ENCODE measurements around the gene JAML.

The JAML gene

GRCh38 chr11:118224511-118225188, at the start of gene JAML:
JAML (minus strand) TSS chr11:118225011; CDS start chr11:118214866, 10,145 bp downstream.
- no peak for DNase-seq (ENCODE audit: low spot score)

- DNase-seq (ENCODE audit: low spot score): no peak
Observed at GRCh38 chr11:118274186-118274585, 49.4 kb upstream of the JAML start.

DNA sequence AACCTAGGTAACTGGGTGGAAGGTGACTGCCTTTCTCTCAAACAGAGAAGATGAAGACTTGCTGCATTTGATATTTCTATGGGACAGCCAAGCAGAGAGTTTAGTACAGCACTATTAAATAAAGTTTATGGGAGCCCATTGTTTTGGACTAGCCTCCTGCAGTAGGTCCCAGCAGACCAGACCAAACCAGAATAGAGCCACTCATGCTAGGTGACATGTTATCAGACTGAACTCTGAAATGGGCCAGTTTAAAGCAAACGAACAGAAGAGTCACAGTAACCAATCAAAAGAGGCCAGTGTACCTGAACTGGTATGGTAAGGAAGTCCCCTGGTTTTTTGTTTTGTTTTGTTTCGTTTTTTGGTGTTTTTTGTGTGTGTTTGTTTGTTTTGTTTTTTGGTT, 47.2 kb upstream of the JAML start:
- DNase-seq (ENCODE audit: low spot score): no peak

DNA sequence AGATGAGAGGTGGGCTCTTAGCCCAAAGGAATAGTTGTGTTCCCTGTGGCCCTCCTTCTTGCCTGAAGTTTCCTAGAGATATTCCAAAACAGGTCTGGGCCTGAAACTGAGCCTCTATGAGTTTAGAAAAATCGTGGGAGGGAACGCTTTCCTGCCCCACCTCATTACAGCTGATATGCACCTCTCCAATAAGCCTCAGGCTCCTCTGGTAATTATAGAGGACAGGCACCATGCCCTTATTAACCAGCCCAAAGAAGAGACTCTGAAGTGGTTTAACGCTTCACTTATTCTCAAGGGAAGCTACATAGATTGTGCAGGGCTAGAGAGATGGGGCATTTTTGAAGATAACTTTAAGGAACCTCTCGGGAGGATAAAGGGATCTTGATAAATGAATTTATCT, 42.7 kb upstream of the JAML start:
- DNase-seq (ENCODE audit: low spot score): no peak

GRCh38 chr11:118265954-118266353, 41.1 kb upstream of the JAML start:
- DNase-seq (ENCODE audit: low spot score): no peak

- DNase-seq (ENCODE audit: low spot score): no peak
Observed at GRCh38 chr11:118264569-118265465, 40.0 kb upstream of the JAML start.

GRCh38 chr11:118263695-118264568, 39.1 kb upstream of the JAML start, which contains the start of gene MPZL2:
MPZL2 (minus strand) TSS chr11:118264297; CDS start chr11:118264153, 144 bp downstream.
- peak; percentile 55 for DNase-seq (ENCODE audit: low spot score)

DNA sequence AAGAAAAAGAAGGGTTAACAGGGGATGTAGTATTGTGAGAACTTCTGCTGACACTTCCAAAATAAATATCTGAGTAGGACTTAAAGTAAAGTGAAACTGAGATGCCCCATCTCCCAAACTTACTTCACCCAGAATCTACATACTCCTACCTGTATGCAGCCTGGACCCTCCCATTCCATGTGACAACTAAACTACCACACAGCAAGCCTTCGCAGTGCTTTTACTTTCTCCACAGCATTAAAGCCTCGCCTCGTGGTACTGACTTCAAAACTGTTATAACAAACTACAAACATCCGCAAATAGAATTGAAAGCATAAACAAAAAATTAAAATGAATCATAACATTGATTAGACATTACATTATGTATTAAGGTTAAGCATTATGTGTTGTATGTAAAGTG, 38.3 kb upstream of the JAML start:
- DNase-seq (ENCODE audit: low spot score): no peak

DNA sequence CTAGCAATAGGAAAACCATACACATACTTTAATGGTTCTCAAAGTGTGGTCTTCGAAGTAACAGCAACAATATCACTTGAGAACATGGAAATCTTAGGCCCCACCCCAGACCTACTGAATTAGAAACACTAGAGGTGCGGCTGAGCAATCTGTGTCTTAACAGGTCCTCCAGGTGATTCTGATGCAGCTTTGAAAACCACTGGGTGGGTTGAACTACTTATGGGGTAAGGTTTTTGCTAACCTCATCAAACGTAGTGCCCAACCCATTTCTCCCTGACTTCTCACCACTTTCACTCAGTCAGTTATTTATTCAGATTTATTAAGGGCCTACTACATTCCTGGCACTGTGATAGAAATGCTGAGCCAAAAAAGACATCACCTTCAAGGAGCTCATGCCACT, 35.5 kb upstream of the JAML start:
- DNase-seq (ENCODE audit: low spot score): no peak

- DNase-seq (ENCODE audit: low spot score): no peak
Observed at GRCh38 chr11:118259138-118259537, 34.3 kb upstream of the JAML start.

GRCh38 chr11:118258410-118258809, 33.6 kb upstream of the JAML start:
- DNase-seq (ENCODE audit: low spot score): no peak

DNA sequence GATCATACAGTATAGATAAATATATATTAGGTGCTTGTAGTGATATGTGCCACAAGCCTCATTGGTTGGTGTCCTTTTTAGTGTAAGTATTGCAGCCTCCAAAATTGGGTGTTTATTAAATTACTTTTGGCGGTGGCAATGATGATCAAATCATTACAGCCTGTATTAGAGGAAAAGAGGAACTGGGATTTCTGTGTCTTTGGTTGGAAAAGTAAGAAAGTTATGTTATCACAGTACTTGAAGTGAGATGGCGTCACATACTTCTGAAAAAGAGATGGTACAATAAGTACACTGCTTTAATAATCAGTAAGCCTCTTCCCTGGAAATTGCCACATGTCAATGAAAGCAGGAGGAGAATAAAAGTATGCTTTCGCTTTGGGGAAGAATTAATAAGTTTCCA, 27.9 kb upstream of the JAML start:
- no peak for DNase-seq (ENCODE audit: low spot score)

DNA sequence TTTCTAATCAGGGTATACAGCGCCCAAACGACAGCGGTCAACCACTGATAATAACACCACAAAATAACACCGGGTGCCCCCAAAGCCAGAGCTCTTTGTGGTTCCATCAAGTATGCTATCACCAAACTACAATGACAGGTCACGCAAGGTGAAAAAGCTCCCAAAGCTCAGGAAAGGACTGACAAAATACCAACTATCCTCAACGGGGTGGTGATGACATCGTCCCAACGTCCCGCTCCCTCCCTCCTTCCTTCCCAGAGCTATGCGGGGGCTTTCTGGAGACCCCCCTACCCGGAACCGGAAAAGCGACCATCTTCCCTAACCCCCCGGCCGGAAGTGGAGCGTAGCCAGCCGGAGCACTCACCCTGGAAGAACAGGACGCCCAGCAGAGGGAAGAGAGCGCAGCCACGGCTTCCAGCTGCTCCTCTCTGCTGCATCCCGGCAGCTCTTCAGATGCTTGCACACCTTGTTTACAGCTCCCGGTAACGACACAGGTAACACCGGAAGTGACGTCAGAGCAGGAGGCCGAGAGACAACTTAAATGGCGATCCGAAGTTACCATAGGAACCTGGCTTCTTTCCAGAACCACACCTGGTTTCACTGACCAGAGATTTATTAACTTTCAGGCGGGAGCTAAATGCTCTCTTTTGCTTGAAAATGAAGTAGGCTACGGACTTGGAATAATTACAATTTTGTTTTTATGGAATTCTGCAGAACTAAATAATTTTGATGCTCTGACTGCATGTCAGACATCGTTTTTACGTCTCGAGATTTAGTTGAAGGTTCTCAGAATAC, 27.2 kb upstream of the JAML start, which contains the start of gene MPZL3:
Gene MPZL3, minus strand, starts transcription at position 508 of the 795 bp plus-strand sequence. Its CDS starts 71 bp downstream, at position 437.
- peak; percentile 89 for DNase-seq (ENCODE audit: low spot score)

DNA sequence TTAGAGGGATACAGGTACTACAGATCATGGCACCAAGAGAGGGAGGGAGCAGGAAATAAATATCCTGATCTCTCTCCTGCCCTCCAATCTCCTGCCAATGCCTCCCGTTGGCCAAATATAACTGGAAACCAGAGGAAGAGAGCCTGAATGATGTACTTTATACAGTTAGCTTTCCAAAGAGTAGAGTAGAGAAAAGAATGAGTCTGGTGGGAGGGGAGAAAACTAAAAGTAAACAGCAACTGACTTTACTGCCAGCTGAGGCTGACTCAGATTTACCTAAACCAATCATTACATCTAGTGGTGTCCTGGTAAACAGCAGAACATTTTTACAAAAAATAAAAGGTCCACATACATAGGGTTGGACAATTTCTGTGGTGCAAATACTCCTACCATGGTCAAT, 22.2 kb upstream of the JAML start:
- no peak for DNase-seq (ENCODE audit: low spot score)

GRCh38 chr11:118245936-118246562, 21.2 kb upstream of the JAML start:
- no peak for DNase-seq (ENCODE audit: low spot score)

DNA sequence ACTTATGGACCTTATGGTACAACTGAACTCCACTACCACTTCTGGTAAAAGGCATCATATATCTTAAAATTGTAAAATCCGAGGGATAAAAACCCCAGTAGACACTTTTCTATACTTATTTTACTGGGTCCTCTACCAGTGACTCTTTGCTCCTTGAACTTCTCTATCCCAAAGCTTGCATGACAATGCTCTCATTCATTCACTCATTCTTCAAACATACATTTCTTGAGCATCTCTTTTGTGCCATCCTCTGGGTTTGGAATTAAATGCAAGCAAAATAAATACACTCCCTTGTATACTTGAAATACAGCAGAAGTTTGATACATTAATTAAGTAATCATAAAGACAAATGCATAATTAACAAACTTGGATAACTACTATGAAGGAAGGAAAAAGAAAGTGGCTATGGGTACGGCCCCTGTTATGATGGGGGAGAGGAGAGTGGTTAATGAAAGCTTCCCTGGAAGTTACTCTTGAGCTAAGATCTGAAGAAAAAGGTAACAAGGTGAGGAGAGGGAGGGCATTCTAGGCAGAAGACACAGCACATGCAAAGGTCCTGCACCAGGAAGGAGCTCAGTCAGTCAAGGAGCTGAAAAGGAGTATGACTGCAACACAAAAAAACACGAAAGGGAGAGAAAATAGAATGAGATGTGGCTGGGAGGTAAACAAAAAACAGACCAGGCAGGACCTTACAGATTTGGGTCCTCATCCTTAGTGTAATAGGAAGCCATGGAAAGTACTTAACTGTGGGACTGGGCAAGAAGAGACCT, 19.4 kb upstream of the JAML start:
- no peak for DNase-seq (ENCODE audit: low spot score)

DNA sequence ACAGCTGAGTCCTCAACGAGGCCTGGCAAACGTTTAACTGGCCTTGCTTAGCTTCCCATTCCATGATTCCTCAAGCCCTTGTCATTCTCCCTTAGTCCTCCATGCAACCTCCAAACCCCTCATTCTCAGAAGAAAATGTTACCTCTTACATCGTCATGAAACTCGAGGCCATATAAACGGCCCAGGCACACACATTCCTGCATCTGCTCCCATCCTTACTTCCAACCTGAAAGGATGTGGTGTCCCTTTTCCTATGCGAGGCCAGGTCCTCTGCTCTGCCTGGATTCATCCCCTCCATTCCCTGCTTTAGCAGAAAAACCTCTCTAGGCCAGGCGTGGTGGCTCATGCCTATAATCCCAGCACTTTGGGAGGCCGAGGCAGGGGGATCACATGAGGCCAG, 18.4 kb upstream of the JAML start:
- DNase-seq (ENCODE audit: low spot score): no peak

- DNase-seq (ENCODE audit: low spot score): no peak
Observed at GRCh38 chr11:118241764-118242098, 16.9 kb upstream of the JAML start.

DNA sequence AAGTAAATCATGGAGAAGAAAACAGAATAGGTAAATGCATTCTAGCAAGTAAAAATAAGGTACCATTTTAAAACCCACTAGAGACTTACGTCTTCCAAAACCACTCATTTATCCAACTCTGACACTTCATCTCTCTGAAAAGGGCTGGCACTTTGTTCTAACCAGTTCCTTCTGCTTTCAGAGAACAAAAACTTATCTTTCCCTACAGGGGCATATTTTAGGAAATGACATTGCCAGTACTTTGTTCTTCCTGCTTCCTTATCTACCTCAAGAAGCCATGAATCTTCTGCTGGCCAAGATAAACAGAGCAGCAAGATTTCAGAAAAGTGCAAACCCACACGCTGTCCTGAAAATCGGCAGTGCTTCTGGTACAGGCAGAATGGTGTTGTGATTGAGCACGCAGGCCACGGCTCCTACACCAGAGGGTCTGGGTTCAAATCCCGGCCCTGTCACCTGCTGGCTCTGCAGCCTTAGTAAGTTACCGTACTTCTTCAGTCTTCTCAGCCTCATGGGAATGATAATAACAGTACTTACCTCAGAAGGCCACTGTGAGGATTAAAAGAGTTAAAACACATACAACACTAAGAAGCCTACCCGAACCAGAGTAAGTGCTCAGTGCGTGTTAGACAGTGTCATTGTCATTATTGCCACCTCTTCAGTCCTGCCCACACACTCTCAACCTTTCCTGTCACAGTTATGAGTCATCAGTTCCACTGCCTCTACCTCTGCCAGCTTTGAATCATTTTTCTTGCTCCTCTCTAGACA, 16.4 kb upstream of the JAML start:
- no peak for DNase-seq (ENCODE audit: low spot score)
